Measurements from ENCODE around the gene KLK1.
A peak's percentile ranks its signal among the peaks of the same experiment; 100 is the strongest.

KLK1 gene

GRCh38 chr19:50823389-50824042, at the start of gene KLK1:
Gene KLK1 (minus strand): TSS chr19:50823787. CDS start chr19:50823748, 39 bp downstream.
- DNase-seq, result no peak

GRCh38 chr19:50873056-50873455, 49.5 kb upstream of the KLK1 start, which contains the start of gene KLK2:
Gene KLK2 (plus strand): TSS chr19:50873439. CDS start chr19:50873474, 35 bp downstream.
- DNase-seq, result no peak

- peak; percentile 64 for DNase-seq
Measured at GRCh38 chr19:50870417-50871089, 47.0 kb upstream of the KLK1 start.

- DNase-seq, result no peak
Measured at GRCh38 chr19:50869479-50869878, 45.9 kb upstream of the KLK1 start.

- no peak for DNase-seq
Measured at GRCh38 chr19:50861496-50862286, 38.1 kb upstream of the KLK1 start.

GRCh38 chr19:50861010-50861409, 37.4 kb upstream of the KLK1 start:
- DNase-seq, result no peak

- DNase-seq, result no peak
Measured at GRCh38 chr19:50859849-50860248, 36.3 kb upstream of the KLK1 start.

GRCh38 chr19:50858886-50859285, 35.3 kb upstream of the KLK1 start:
- peak; percentile 11 for DNase-seq

- DNase-seq, result no peak
Measured at GRCh38 chr19:50857366-50857765, 33.8 kb upstream of the KLK1 start.

GRCh38 chr19:50854636-50855410, 31.2 kb upstream of the KLK1 start, which contains the start of gene KLK3:
Gene KLK3 (plus strand): TSS chr19:50854915. CDS start chr19:50854956, 41 bp downstream.
- no peak for DNase-seq

GRCh38 chr19:50851620-50852019, 28.0 kb upstream of the KLK1 start:
- DNase-seq, result no peak

GRCh38 chr19:50850738-50851137, 27.2 kb upstream of the KLK1 start:
- DNase-seq, result no peak

- no peak for DNase-seq
Measured at GRCh38 chr19:50844296-50844935, 20.8 kb upstream of the KLK1 start.

GRCh38 chr19:50843701-50844221, 20.2 kb upstream of the KLK1 start:
- DNase-seq, result no peak

- DNase-seq, result no peak
Measured at GRCh38 chr19:50843205-50843604, 19.6 kb upstream of the KLK1 start.

GRCh38 chr19:50842130-50842529, 18.5 kb upstream of the KLK1 start:
- no peak for DNase-seq

GRCh38 chr19:50839712-50840655, 16.4 kb upstream of the KLK1 start:
- no peak for DNase-seq

- DNase-seq, result no peak
Measured at GRCh38 chr19:50838239-50838638, 14.7 kb upstream of the KLK1 start.

GRCh38 chr19:50837300-50837699, 13.7 kb upstream of the KLK1 start:
- DNase-seq, result no peak

- DNase-seq, result no peak
Measured at GRCh38 chr19:50836543-50837195, 13.1 kb upstream of the KLK1 start.

All from NCI-H526 treated with DMSO at 0.1 percent for 48 hours (cell line).